Activated naive CD4-positive, alpha-beta T cell treated with anti-CD3 and anti-CD28 coated beads, Interleukin-2, amount 50 U/mL, for 72 hours (primary cell): Measurements from ENCODE around the gene LMOD1. TPM values are rescaled to one million over a fixed set of nuclear protein-coding genes. Genes with fewer than 3 reads are reported as not detected.
"Not testable (repeated sequence)": the region's sequence is repeated elsewhere in the genome, so short reads cannot be mapped to it uniquely, and the experiment has no call there.

Experiments
- ATAC-seq, 2 donors: fragments of 150-1000 bp; cut with Tn5 transposase; 2 replicates each; pipeline ENCODE4 v1.10.0; 2021; ENCODE audit warnings: mild to moderate bottlenecking in 2 of 2, moderate library complexity in 2 of 2
- DNase-seq, 2 donors: peaks; one replicate each; pipeline ENCODE4 v3.0.0; 2021 to 2022; ENCODE audit warnings: low spot score in 2 of 2
- H3K27ac Mint-ChIP-seq, 2 donors: one replicate each; pipeline ENCODE4 v1.8.0; 2022; ENCODE audit warnings: mild to moderate bottlenecking in 2 of 2, mixed read lengths in 2 of 2
- H3K36me3 Mint-ChIP-seq, 2 donors: one replicate each; pipeline ENCODE4 v1.8.0; 2022; ENCODE audit warnings: mixed read lengths in 2 of 2
- H3K9me3 Mint-ChIP-seq, 2 donors: one replicate each; pipeline ENCODE4 v1.8.0; 2022; ENCODE audit warnings: mixed read lengths in 2 of 2
- total RNA-seq, 2 donors: library from RNA; stranded (reverse); gene quantifications; one replicate each; pipeline ENCODE4 v1.2.3, GENCODE V29; 2022

Gene LMOD1
- total RNA-seq, 2 donors from 2014 or later: not detected

- H3K36me3 Mint-ChIP-seq: peaks cover 0 to 6% of the 10 kb centered on the region in 2 donors
- no peaks in the 10 kb centered on the region for H3K9me3 Mint-ChIP-seq
- H3K27ac Mint-ChIP-seq: no peak overlapping the region
- DNase-seq: no peak
- no peak for ATAC-seq
Measured at GRCh38 chr1:201876148-201876818, 70.1 kb downstream of the LMOD1 start.

- ATAC-seq: no peak
- Mint-ChIP-seq H3K27ac (peak overlapping the region in 1 of 2 donors; percentile 75), H3K9me3 (no peaks in the 10 kb centered on the region), H3K36me3 (peaks cover 0 to 6% of the 10 kb centered on the region in 2 donors)
- DNase-seq: no peak
Measured at GRCh38 chr1:201874672-201875071, 71.7 kb downstream of the LMOD1 start.

GRCh38 chr1:201870397-201870796, 76.0 kb downstream of the LMOD1 start:
- no peak for ATAC-seq
- H3K36me3 Mint-ChIP-seq: peaks cover 0 to 12% of the 10 kb centered on the region in 2 donors
- no peaks in the 10 kb centered on the region for H3K9me3 Mint-ChIP-seq
- no peak for DNase-seq
- H3K27ac Mint-ChIP-seq: no peak overlapping the region

GRCh38 chr1:201861448-201861847, 84.9 kb downstream of the LMOD1 start:
- H3K9me3 Mint-ChIP-seq: no peaks in the 10 kb centered on the region
- peak overlapping the region in 1 of 2 donors; percentile 4 for H3K27ac Mint-ChIP-seq
- ATAC-seq (no peak), DNase-seq (no peak)
- H3K36me3 Mint-ChIP-seq: peaks cover 6 to 10% of the 10 kb centered on the region in 2 donors

- Mint-ChIP-seq H3K27ac (no peak overlapping the region), H3K36me3 (peaks cover 17 to 18% of the 10 kb centered on the region in 2 donors)
Measured at GRCh38 chr1:201859424-201859823, 86.9 kb downstream of the LMOD1 start.

GRCh38 chr1:201856722-201857121, 89.6 kb downstream of the LMOD1 start:
- not testable (repeated sequence) for ATAC-seq

More at GRCh38 chr1:201859424-201859823, 86.9 kb downstream of the LMOD1 start:
- H3K9me3 Mint-ChIP-seq: no peaks in the 10 kb centered on the region
- DNase-seq (no peak), ATAC-seq (no peak)

GRCh38 chr1:201851949-201852348, 94.4 kb downstream of the LMOD1 start:
- Mint-ChIP-seq H3K36me3 (peaks cover 18 to 27% of the 10 kb centered on the region in 2 donors), H3K9me3 (no peaks in the 10 kb centered on the region), H3K27ac (no peak overlapping the region)
- ATAC-seq (no peak), DNase-seq (no peak)

More at GRCh38 chr1:201856722-201857121, 89.6 kb downstream of the LMOD1 start:
- H3K36me3 Mint-ChIP-seq: peaks cover 22 to 32% of the 10 kb centered on the region in 2 donors
- peak overlapping the region in 1 of 2 donors; percentile 36 for H3K27ac Mint-ChIP-seq
- H3K9me3 Mint-ChIP-seq, DNase-seq: not testable (repeated sequence)

- peak overlapping the region in 1 of 2 donors; percentile 18 for H3K27ac Mint-ChIP-seq
- DNase-seq (no peak), ATAC-seq (no peak)
- peaks cover 12 to 20% of the 10 kb centered on the region in 2 donors for H3K36me3 Mint-ChIP-seq
- no peaks in the 10 kb centered on the region for H3K9me3 Mint-ChIP-seq
Measured at GRCh38 chr1:201850053-201850397, 96.3 kb downstream of the LMOD1 start.

GRCh38 chr1:201849372-201850052, 96.8 kb downstream of the LMOD1 start:
- no peak for ATAC-seq
- H3K27ac Mint-ChIP-seq: peak overlapping the region in 1 of 2 donors; percentile 18
- H3K36me3 Mint-ChIP-seq: peaks cover 8 to 15% of the 10 kb centered on the region in 2 donors
- H3K9me3 Mint-ChIP-seq: no peaks in the 10 kb centered on the region
- no peak for DNase-seq

- peaks cover 8 to 13% of the 10 kb centered on the region in 2 donors for H3K36me3 Mint-ChIP-seq
- no peak for DNase-seq
- no peaks in the 10 kb centered on the region for H3K9me3 Mint-ChIP-seq
- H3K27ac Mint-ChIP-seq: no peak overlapping the region
- ATAC-seq: no peak
Measured at GRCh38 chr1:201848230-201848629, 98.1 kb downstream of the LMOD1 start.

- Mint-ChIP-seq H3K36me3 (peaks cover 4 to 5% of the 10 kb centered on the region in 2 donors), H3K9me3 (no peaks in the 10 kb centered on the region), H3K27ac (no peak overlapping the region)
- no peak for DNase-seq
- no peak for ATAC-seq
Measured at GRCh38 chr1:201847150-201847549, 99.2 kb downstream of the LMOD1 start.

Other genes with a start within 250 kb of the LMOD1 start
- gene IPO9, start 117.4 kb downstream of the LMOD1 start, total RNA-seq: 10 to 100 TPM; 80.6 to 85.7 TPM
- gene SHISA4, start 57.6 kb downstream of the LMOD1 start, total RNA-seq: under 1 TPM; 0.27 to 0.34 TPM
- 10 to 100 TPM; 64.3 to 89.0 TPM for gene TIMM17A, start 9.0 kb upstream of the LMOD1 start, total RNA-seq
- gene RNPEP, start 36.1 kb upstream of the LMOD1 start, total RNA-seq: 10 to 100 TPM; 43.8 to 56.6 TPM
- gene ELF3, start 64.0 kb upstream of the LMOD1 start, total RNA-seq: under 1 TPM; 0.18 to 0.37 TPM
- gene GPR37L1, start 176.4 kb upstream of the LMOD1 start, total RNA-seq: not detected
- gene ARL8A, start 198.2 kb upstream of the LMOD1 start, total RNA-seq: 10 to 100 TPM; 38.8 to 63.2 TPM
- 100 to 1,000 TPM; 119 to 198 TPM for gene PTPN7, start 214.1 kb upstream of the LMOD1 start, total RNA-seq
- under 1 TPM; 0.14 TPM for gene LGR6, start 247.3 kb upstream of the LMOD1 start, total RNA-seq